Measurements from ENCODE around the gene MED23.

- TF ChIP-seq EZH2 (IDR thresholded peaks at IDR 0.05; ENCODE audit: insufficient read depth, poor library complexity, severe bottlenecking) = no peak
- TF ChIP-seq EZH2phosphoT487 (IDR thresholded peaks at IDR 0.05; ENCODE audit: insufficient read depth, low read depth) = no peak
Observed at GRCh38 chr6:131631625-131632289, 3.7 kb upstream of the MED23 start.
